Endothelial cell of umbilical vein (primary cell): ENCODE results near the gene KHSRP. TPM values are rescaled to one million over a fixed set of nuclear protein-coding genes. Genes with fewer than 3 reads are reported as not detected.

Experiments
- BruUV-seq: library from RNA; stranded (reverse); fragments of 400-500 nt; replicated peaks from 2 replicates; lab custom pipeline; 2021; lab: Mats Ljungman, UMichigan
- CTCF ChIA-PET: fragments of 300-600, 350-600 bp; sonication (Branson Sonifier 250); formaldehyde crosslinking; loops from one replicate; lab custom pipeline; 2021; ENCODE audit warnings: antibody characterized with exemption, inconsistent platforms; lab: Charles Lee
- POLR2A ChIA-PET: fragments of 300-600, 350-600 bp; sonication (Branson Sonifier 250); formaldehyde crosslinking; loops from one replicate; lab custom pipeline; 2021; ENCODE audit warnings: antibody characterized with exemption, inconsistent platforms; lab: Charles Lee
- DNase-seq: peaks from one replicate; pipeline ENCODE4 v3.0.0-alpha.2; 2011; ENCODE audit warnings: low read depth, low spot score
- FAIRE-seq: peaks from 2 replicates; lab custom pipeline; 2011; peaks lifted over from hg19 to GRCh38; lab: Jason Lieb, UNC
- H2AFZ ChIP-seq: 2 replicates; pipeline ENCODE4 v1.6.0; 2012; ENCODE audit warnings: low read depth, low read length, control low read depth, inconsistent platforms
- H3K27ac ChIP-seq: 2 replicates; pipeline ENCODE4 v1.5.1; 2011; ENCODE audit warnings: low read depth, mild to moderate bottlenecking, control low read depth, low read length, moderate library complexity; ENCODE audit not compliant: insufficient read depth
- H3K27me3 ChIP-seq, 2 experiments: 2 replicates each; pipeline versions ENCODE4 v1.6.0 to v1.6.1; 2011; ENCODE audit warnings: low read length in 2 of 2, mixed read lengths in 1 of 2; ENCODE audit not compliant: control insufficient read depth in 2 of 2, insufficient read depth in 2 of 2
- H3K36me3 ChIP-seq, 2 experiments: 2 replicates in 1 of 2; 3 replicates in 1 of 2; pipeline ENCODE4 v1.5.1; 2011; ENCODE audit warnings: low read length in 2 of 2, mild to moderate bottlenecking in 1 of 2, moderate library complexity in 1 of 2; ENCODE audit not compliant: control insufficient read depth in 2 of 2, insufficient read depth in 2 of 2; ENCODE audit errors: extremely low read depth in 1 of 2
- H3K4me1 ChIP-seq: 3 replicates; pipeline ENCODE4 v1.5.1; 2011; ENCODE audit warnings: mild to moderate bottlenecking, low read length; ENCODE audit not compliant: control insufficient read depth, insufficient read depth; ENCODE audit errors: extremely low read depth
- H3K4me2 ChIP-seq: 2 replicates; pipeline ENCODE4 v1.6.1; 2011; ENCODE audit warnings: low read length, control low read depth, mixed read lengths; ENCODE audit not compliant: insufficient read depth
- H3K4me3 ChIP-seq, 3 experiments: fragments of 200-600 bp in 1 of 3; sonication (generic), shearing (Covaris generic) in 1 of 3; replicated peaks in 1 of 3; 2 replicates each; pipeline ENCODE4 v1.5.1; 2011 to 2016; ENCODE audit warnings: control low read depth in 3 of 3, low read length in 3 of 3, mild to moderate bottlenecking in 2 of 3, inconsistent platforms in 1 of 3, low read depth in 1 of 3, moderate library complexity in 1 of 3; ENCODE audit not compliant: insufficient read depth in 1 of 3
- H3K79me2 ChIP-seq: 2 replicates; pipeline ENCODE4 v1.6.0; 2012; ENCODE audit warnings: low read length, inconsistent platforms; ENCODE audit not compliant: control insufficient read depth, insufficient read depth
- H3K9ac ChIP-seq: replicated peaks from 2 replicates; pipeline ENCODE3; 2011; ENCODE audit warnings: low read length, control low read depth; ENCODE audit not compliant: insufficient read depth; ENCODE audit errors: extremely low read depth
- H3K9me1 ChIP-seq: replicated peaks from 3 replicates; pipeline ENCODE4 v1.6.0; 2011; ENCODE audit warnings: mild to moderate bottlenecking, low read length; ENCODE audit not compliant: control insufficient read depth, insufficient read depth; ENCODE audit errors: extremely low read depth
- H3K9me3 ChIP-seq: replicated peaks from 2 replicates; pipeline ENCODE4 v1.5.1; 2012; ENCODE audit warnings: low read length, inconsistent platforms; ENCODE audit not compliant: control insufficient read depth, insufficient read depth
- H4K20me1 ChIP-seq: replicated peaks from 2 replicates; pipeline ENCODE3; 2011; ENCODE audit warnings: mild to moderate bottlenecking, low read length; ENCODE audit not compliant: control insufficient read depth, insufficient read depth; ENCODE audit errors: extremely low read depth
- CTCF ChIP-seq, 2 donors: IDR thresholded peaks; 1 replicate in 1 of 2; 2 replicates in 1 of 2; pipeline ENCODE4 v1.5.1; 2011; ENCODE audit warnings: low read length in 2 of 2, mild to moderate bottlenecking in 2 of 2, moderate library complexity in 2 of 2, control low read depth in 1 of 2, inconsistent platforms in 1 of 2, low read depth in 1 of 2; ENCODE audit not compliant: insufficient read depth in 1 of 2; ENCODE audit errors: extremely low read depth in 1 of 2
- EZH2 ChIP-seq: IDR thresholded peaks from 2 replicates; pipeline ENCODE4 v1.6.1; 2012; ENCODE audit warnings: borderline replicate concordance, low read depth, mild to moderate bottlenecking, moderate library complexity, low read length, inconsistent platforms; ENCODE audit not compliant: severe bottlenecking
- FOS ChIP-seq: IDR thresholded peaks from 2 replicates; pipeline ENCODE4 v1.6.1; 2011; ENCODE audit warnings: mild to moderate bottlenecking, low read length, moderate library complexity, borderline replicate concordance; ENCODE audit not compliant: insufficient read depth
- GATA2 ChIP-seq: IDR thresholded peaks from 2 replicates; pipeline ENCODE4 v1.7.0; 2011; ENCODE audit warnings: low read depth, mild to moderate bottlenecking, moderate library complexity, mixed read lengths, low read length; ENCODE audit not compliant: insufficient read length, insufficient read depth
- JUN ChIP-seq: IDR thresholded peaks from 2 replicates; pipeline ENCODE4 v1.6.1; 2011; ENCODE audit warnings: borderline replicate concordance, low read depth; ENCODE audit not compliant: insufficient read length, insufficient read depth
- MAX ChIP-seq: IDR thresholded peaks from 2 replicates; pipeline ENCODE4 v1.6.1; 2011; ENCODE audit not compliant: insufficient read depth, insufficient read length
- MYC ChIP-seq: IDR thresholded peaks from one replicate; pipeline ENCODE4 v1.6.1; 2011; ENCODE audit warnings: mild to moderate bottlenecking, low read depth, low read length
- POLR2A ChIP-seq: IDR thresholded peaks from 2 replicates; pipeline ENCODE4 v1.6.1; 2012; ENCODE audit warnings: low read depth, mild to moderate bottlenecking, control low read depth, low read length
- POLR2AphosphoS5 ChIP-seq: IDR thresholded peaks from 2 replicates; pipeline ENCODE4 v1.6.1; 2012; ENCODE audit warnings: low read depth, mild to moderate bottlenecking, control low read depth, low read length, moderate library complexity; ENCODE audit not compliant: insufficient read depth
- dilution Hi-C: fragments of 300-500 bp; cut with MboI; formaldehyde crosslinking; loops from one replicate; pipeline ENCODE4 v1.15.0; 2019; ENCODE audit warnings: low sequenced_read_pairs; ENCODE audit not compliant: extremely low pct_ligation_motif_present
- intact Hi-C: fragments of 100-400 bp; cut with micrococcal nuclease; formaldehyde crosslinking; loops from one replicate; pipeline ENCODE4 v1.10.0; 2022
- polyA plus RNA-seq, 4 experiments: library from polyadenylated mRNA; depleted of rRNA in 3 of 4; stranded (reverse) in 3 of 4; unstranded in 1 of 4; fragments of >200 nt; gene quantifications; 2 replicates each; pipeline versions ENCODE4 v1.2.1 to v1.2.3, GENCODE V29; 2011 to 2012; ENCODE audit warnings: missing spikeins in 1 of 4
- total RNA-seq: library from RNA; stranded (reverse); gene quantifications from 2 replicates; pipeline ENCODE4 v1.2.3, GENCODE V29; 2021

KHSRP gene
- total and polyA plus RNA-seq, 2 donors (not counting 3 experiments of a cell fraction or from before 2014, with no cell fraction given): 98.3 to 372 TPM

GRCh38 chr19:6473647-6474046, 49.0 kb upstream of the KHSRP start:
- no peak overlapping the region for H3K9ac ChIP-seq
- H3K27me3 ChIP-seq: peaks cover 0 to 9% of the 10 kb centered on the region in 2 experiments
- H3K36me3 ChIP-seq: no peaks in the 10 kb centered on the region
- H2AFZ ChIP-seq: no peak overlapping the region
- peaks cover 2% of the 10 kb centered on the region for H3K4me1 ChIP-seq
- intact Hi-C loops (no loop called here), dilution Hi-C loops (no loop called here)
- no TSS peak for BruUV-seq
- no peak overlapping the region for H3K4me3 ChIP-seq
- FAIRE-seq: no peak
- no peak overlapping the region for H3K4me2 ChIP-seq
- DNase-seq: no peak
- no peaks in the 10 kb centered on the region for H3K9me1 ChIP-seq
- no peak overlapping the region for H3K27ac ChIP-seq
- H4K20me1 ChIP-seq: no peaks in the 10 kb centered on the region
- no peak for TF ChIP-seq MYC
- no peak for TF ChIP-seq POLR2A
- no peak for TF ChIP-seq FOS
- no peak for TF ChIP-seq MAX
- TF ChIP-seq POLR2AphosphoS5: no peak
- no peak for TF ChIP-seq CTCF (IDR thresholded peaks at IDR 0.05; ENCODE audit: extremely low read depth in 1 of 2, insufficient read depth in 1 of 2, low read depth in 1 of 2, low read length in 2 of 2)
- TF ChIP-seq JUN: no peak
- no peak for TF ChIP-seq EZH2
- no peak for TF ChIP-seq GATA2
- H3K79me2 ChIP-seq: no peaks in the 10 kb centered on the region
- POLR2A ChIA-PET: no interaction called here
- CTCF ChIA-PET: no interaction called here
- no peaks in the 10 kb centered on the region for H3K9me3 ChIP-seq
